CD4-positive, alpha-beta T cell treated with Interleukin-17A for 1 hour (primary cell): Measurements from ENCODE around the gene FLNB.

Experiments used
- DNase-seq: peaks from one replicate; pipeline ENCODE4 v3.0.0-alpha.2; 2020

Gene FLNB

DNA sequence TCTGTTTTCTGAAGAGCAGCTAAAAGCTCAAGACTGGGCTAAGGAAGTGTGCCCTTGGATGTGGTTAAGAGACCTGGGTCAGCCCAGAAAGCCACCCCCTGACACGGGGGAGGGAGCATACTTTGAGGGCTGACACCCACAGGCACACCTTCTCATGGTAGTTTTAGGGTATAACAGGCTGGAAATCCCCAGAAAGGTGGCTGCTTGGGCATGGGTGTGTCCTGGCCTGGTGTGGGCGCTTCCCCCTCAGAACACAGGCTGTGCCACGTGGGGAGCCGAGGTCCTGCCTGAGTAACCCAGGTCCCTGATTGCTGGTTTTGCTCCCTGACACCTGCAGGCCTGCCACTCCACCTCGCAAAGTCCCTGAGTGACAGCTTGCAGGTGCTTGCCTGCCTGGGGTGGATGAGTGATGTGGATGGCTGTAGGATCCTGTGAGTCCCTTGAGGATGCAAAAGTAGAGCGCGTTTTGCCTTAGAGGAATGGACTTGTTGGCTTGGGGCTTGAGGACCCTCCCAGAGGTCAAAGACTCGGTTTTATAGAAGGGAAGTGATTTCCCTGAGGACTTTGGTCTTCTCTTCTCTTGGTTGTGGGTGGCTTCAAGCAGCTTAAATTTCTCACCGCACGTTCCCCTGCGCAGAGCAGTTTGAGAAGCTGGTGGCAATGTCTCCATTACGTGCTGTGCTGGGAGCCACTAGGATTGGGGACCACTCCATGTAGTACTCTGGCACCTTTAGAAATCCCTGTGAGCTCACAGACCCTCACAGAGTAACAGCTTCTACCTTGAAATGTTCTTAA lies 108.1 kb downstream of the FLNB start:
- peak; percentile 79 for DNase-seq

DNA sequence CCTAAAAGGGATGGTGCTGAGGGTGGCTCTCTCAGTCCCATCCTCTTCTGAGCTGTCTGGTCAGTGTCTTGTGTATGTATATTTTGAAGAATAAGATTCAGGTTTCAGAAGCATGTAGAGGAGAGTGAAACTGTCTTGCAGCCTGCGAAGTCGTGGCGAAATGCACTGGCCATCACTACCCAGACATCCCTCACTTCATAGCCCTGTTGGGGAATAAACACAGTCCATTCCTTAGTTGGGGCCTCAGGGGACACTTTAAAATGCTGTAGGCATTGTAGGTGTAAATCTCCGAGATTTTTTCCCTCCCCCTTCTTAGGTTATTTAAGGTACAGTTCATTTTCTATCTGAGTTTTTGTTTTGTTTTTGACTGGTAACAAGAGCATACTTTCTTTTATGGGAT lies 108.8 kb downstream of the FLNB start:
- no peak for DNase-seq

DNA sequence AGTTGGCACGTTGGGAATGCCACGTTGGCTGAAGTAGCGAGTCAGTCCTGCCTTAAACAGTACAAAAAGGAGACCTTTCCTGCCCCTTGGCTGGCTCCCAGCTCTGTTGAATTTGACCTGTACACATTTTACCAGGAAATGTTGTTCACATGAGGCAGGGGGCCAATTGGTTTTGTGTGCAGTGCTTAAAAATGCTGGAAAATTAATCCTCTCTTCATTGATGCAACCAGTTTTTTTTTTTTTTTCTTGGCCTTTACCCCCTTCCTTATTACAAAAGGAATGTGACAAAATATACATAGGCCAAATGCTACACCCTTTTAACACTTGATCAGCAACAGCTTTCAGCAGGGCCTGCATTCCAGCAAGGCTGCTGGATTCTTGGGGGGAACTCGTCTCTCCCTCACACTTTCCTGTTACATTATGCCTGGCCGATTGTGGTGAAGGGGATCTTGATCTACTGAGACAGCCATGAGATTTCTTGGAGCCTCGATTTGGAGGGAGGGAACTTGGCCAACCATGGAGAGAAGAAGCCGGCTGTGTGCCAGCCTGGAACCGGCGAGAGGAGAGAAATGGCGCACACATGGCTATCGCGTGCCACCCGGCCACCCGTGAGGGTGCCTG lies 109.4 kb downstream of the FLNB start:
- DNase-seq: no peak

DNA sequence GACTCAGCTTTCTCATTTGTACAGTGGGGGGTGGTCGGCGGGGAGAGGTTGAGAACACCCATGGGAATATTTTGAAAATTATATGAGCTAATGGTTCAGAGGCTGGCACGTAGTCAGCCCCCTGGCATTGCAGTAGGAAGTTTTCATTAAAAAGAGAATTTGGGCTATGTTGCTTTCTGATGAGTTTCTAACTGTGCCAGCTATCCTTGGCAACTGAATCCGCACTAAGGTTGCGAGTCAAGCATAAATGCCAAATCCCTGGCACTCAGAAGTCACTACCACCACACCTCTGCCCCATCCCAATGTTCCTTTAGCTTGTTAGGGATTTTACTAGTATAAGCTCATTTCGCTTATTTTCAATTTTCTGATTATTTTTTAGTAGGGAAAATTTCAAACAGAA lies 111.0 kb downstream of the FLNB start:
- DNase-seq: no peak

DNA sequence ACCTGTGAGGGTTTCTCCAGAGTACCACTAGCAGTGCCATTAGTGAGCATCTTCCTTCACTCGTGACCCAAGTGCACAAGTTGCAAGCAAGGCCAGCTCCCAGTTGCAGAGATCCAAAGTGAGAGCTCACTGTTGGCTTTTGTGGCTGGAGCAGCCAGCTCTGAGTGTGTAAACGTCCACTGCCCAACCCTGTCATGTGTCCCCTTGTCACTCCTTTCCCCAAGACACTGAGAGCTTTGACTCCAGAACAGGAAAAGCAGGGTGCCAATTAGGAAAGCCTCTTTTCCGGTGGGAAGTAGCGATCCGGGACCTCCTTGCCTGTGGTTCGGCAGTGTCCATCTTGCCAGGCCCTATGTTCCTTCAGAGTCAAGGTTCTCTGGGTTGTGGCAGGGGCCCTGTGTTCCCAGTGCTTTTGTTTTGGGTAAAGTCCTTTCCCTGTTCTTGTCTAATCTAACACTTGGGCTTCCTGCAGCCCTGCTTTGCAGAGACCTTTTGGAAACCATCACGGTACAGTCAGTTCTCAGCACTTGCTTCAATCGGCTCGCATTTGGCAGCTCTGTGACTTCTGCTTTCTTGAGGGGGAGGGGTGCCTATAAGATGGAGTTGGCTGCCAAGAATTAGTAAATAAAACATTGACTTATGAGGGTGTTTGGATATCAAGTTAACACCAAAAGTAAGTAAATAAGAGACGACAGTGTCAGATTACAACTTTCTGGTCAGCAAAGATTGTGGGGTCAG lies 112.0 kb downstream of the FLNB start:
- no peak for DNase-seq

DNA sequence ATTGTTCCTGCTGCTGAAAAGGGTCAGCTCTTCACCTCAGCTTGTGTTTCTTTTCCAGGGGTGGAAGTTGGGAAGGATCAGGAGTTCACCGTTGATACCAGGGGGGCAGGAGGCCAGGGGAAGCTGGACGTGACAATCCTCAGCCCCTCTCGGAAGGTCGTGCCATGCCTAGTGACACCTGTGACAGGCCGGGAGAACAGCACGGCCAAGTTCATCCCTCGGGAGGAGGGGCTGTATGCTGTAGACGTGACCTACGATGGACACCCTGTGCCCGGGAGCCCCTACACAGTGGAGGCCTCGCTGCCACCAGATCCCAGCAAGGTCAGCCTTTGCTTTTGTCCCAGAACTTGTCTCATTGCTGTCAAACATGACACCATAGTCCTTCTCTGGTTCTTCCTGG lies 113.0 kb downstream of the FLNB start:
- DNase-seq: no peak

DNA sequence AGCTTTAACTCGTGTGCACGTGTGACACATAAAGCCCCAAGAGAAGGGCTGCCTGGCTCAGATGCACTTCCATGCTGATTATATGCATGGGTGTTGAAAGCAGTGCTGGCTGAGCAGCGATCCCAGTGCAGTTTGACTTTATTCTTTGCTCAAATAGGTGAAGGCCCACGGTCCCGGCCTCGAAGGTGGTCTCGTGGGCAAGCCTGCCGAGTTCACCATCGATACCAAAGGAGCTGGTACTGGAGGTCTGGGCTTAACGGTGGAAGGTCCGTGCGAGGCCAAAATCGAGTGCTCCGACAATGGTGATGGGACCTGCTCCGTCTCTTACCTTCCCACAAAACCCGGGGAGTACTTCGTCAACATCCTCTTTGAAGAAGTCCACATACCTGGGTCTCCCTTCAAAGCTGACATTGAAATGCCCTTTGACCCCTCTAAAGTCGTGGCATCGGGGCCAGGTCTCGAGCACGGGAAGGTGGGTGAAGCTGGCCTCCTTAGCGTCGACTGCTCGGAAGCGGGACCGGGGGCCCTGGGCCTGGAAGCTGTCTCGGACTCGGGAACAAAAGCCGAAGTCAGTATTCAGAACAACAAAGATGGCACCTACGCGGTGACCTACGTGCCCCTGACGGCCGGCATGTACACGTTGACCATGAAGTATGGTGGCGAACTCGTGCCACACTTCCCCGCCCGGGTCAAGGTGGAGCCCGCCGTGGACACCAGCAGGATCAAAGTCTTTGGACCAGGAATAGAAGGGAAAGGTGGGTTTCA lies 114.9 kb downstream of the FLNB start:
- DNase-seq: no peak

DNA sequence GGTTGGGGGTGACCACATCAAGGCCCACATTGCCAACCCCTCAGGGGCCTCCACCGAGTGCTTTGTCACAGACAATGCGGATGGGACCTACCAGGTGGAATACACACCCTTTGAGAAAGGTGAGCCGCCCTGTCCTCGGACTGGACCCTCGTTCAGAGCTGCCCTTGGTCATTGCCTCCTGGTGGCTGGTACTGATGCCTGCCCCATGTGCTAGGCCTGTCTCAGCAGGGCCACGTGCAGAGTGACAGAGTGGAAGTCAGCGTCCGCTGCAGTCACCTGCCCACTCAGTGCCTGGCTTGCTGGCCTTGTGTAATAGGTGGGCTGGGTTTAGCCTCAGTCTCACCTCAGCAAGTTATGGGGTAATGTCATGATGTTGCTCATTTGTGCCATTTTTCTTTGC lies 116.2 kb downstream of the FLNB start:
- no peak for DNase-seq

DNA sequence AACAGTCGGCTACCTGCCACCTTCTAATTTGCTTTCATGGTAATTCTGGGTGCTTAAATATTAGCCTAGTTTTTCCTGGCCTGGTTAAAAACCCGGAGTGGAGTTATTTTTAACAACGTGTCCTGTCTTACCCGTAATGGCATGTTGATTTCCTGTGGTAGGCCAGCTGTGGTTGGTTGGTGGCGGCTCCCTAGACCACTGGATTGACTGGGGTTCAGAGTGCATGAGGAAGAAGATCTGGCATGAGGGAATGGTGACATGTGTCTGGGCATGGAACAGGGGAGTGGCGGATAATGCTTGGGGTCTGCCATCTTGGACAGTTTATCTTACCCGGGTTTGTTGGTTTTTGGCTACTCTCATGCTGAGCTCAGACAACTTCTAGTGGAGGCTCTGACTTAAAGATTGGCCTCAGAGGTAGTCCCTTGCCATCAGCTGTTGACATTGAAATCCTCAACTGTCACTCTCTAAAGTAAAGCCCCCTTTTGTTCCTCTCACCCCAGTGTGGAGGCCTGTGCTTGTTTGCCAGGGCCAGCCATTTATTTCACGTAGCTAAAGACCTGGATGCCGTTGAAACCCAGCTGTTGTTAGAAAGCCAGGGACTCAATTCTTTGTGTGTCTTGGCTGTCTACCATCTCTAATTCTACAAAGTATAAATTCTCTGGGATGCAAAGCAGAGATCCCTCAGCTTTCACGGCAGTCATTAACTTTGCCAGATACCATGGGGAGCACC lies 121.0 kb downstream of the FLNB start:
- no peak for DNase-seq

DNA sequence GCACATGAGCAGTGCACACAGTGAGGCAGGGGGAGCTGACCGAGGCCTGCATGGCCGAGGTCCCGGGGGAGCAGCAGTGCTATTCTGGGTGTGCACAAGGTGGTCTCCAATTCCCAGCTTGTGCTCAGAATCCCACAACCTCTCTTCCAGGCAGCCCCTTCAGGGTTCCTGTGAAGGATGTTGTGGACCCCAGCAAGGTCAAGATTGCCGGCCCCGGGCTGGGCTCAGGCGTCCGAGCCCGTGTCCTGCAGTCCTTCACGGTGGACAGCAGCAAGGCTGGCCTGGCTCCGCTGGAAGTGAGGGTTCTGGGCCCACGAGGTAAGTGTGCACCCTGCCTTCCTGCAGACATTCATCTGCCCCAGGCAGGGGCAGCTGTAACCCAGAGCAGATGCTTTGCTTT lies 122.4 kb downstream of the FLNB start:
- no peak for DNase-seq

DNA sequence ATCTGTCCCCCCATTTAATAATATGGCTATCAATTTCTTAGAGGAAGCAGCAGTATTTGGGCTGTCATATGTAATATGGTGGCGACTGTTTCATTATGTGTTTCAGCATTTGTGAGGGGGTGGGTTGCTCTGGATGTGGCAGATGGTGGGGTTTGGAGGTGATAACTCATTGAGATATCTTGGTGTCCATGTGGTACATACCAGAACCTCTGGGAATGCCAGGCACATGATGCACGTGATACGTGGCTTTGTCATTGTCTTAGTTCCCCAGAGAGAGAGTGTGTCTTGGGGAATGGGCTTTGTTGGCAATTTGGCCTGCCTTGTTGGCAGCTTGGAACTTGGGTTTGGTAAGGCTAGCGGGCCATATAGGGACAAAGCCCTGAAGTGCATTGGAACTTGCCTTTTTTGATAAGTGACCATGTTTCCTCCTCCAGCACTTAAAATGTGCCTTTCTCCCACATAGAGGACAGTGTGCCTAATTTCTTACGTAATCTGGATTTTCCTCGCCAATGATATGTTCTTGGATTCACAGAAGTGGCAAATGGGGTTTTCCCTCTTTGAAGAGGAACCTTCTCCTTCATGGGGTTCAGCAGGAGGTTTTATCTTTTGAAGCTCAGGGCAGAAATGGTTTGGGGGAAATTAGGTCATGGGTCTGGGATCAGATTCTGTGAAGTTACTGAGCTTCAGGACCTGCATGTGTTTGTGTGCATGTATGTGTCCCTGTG lies 123.0 kb downstream of the FLNB start:
- no peak for DNase-seq

DNA sequence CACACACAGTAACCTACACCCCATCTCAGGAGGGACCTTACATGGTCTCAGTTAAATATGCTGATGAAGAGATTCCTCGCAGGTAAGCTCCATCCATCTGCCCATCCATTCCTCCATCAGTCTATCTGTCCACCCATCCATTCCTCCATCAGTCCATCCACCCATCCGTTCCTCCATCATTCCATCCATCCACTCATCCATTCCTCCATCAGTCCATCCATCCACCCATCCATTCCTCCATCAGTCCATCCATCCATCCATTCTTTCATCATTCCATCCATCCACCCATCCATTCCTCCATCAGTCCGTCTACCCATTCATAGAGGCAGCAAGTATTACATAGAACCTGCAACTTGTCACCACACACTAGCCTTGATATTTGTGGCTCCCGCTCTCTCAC lies 124.6 kb downstream of the FLNB start:
- DNase-seq: no peak

DNA sequence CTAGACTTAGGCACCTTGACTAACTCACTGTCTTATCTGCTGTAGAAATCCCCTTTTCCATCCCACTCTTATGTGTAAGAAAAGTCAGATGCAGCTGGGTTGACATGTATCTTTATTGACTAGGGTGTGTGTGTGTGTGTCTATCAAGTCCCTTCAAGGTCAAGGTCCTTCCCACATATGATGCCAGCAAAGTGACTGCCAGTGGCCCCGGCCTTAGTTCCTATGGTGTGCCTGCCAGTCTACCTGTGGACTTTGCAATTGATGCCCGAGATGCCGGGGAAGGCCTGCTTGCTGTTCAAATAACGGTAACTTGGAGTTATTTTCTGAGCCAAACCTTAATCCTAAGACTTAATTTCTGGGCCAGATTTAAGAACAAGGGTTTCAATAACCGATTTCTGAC lies 126.2 kb downstream of the FLNB start:
- no peak for DNase-seq

DNA sequence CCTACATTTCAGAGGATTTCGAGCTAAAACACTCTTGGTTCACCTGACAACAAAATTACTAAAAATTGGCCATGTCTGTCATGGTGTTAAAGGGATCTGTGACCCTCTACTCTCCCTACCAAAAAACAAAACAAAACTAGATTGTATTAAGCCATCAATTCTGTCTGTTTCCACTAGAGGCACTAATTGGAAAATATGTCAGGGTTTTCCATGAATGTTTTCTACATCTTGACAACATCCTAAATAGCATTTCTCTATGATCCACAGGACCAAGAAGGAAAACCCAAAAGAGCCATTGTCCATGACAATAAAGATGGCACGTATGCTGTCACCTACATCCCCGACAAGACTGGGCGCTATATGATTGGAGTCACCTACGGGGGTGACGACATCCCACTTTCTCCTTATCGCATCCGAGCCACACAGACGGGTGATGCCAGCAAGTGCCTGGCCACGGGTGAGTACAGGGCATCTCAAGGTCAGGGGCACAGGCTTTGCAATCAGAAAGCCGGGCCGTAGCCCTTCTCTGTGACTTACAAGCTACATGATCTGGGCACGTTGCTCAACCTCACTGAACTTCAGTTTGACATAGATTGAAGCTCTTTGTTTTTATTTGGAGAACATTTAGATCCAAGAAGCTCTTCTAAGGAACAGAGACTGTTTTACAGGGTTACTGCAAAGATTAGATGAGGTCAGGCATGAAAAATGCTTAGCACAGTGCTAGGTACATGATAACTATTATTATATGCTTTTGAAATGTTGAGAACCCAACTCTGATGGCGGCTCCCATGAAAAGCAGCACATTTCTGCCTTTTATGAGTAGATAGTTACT lies 127.7 kb downstream of the FLNB start:
- no peak for DNase-seq

DNA sequence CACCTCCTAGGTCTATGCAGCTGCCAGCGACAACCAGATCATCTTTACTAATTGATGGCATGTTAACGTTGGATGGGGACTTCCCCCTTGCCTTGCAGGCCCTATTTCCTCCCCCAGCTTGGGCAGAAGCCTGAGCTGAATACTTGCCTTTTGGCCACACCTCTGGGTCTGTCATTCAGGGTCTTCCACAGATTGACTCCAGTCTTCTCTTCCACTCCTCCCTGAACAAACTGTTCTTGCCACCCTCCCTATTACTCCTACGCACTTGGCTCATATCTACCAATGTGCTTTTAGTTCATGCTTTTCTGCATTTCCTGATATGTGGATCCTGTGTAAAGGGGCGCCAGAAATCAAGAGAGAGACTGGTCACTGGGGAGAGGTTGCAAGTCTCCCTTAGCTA lies 129.1 kb downstream of the FLNB start:
- no peak for DNase-seq

DNA sequence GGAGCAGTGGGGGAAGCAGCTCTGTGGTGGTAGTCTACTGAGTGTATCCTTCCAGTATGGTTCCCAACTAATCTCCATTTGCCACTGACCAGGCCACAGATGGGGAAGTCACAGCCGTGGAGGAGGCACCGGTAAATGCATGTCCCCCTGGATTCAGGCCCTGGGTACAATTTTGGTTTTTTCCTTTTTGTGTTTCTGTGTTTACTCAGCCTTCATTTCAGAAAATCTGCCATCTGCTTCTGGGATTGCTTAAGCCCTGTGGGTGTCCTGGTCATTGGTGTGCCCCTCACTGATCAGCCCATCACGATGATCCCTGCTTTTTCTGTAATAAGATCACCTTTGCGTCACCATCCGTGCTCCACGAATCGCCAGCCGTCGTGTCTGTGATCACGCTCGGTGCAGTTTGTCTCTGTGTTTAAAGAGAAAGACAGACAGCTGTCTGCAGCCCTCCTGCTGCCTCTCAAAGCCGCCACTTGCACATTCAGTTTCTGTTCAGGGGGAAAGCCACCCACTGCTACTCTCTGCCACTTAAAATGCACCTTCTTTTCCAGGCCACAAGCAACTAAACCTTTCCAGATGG lies 133.6 kb downstream of the FLNB start:
- DNase-seq: no peak

DNA sequence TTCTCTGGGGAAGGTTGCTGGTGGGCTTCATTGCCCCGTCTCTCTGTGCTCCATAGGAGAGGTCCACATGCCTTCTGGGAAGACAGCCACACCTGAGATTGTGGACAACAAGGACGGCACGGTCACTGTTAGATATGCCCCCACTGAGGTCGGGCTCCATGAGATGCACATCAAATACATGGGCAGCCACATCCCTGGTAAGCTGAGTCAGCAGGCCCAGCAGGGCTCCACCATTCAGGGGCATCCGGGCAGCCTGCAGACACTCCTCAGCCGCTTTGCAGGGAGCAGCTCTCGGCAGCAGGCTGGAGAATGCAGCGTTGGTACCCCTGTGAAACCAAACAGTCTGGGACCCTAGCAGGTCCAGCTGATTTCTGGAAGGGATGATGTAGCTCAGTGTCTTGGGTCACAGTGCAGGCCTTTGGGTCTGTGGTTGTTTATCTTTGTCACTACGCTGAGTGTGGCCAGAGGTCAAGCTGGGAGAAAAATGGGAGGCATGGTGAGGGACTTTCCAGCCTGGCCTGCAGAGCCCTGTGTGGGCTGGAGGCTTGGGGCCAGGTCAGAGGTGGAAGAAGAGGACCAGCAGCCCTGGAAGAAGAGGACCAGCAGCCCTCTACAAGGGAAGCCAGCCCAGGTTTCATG lies 135.3 kb downstream of the FLNB start:
- DNase-seq: no peak

DNA sequence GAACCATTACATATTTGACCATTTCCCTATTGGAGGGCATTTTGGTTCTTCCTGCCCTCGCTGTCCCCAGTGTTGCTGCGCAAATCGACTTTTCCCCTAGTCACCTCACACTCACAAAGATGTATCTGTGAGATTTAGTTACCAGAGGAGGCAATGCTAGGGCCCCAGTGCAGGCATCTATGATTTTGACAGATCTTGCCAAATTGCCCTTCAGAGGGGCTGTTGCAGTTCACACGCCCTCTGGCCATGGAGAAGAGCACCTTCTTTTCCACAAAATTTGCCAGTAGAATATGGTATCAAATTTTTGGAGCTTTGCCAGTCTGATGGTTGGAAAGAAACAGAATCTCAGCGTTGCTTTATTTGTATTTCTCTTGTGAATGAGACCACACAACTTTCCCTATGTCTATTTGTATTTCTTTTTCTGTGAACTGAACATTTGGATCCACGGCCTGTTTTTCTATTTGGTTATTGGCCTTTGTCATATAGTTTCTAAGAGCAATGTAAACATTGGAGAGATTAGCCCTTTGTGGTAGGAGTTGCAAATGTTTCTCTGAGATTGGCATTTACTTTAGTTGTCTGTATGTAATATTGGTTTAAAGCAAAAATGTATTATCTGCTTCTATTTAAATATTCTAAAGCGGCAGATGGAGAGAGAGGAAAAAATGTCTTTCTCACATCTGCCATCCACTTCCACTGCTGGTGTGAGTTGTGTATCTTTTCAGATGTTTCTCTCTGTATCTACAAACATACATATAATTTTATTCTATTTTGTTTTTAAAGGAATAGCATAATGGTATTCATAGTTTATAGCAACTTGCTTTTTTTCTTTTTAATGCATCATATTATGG lies 136.5 kb downstream of the FLNB start:
- no peak for DNase-seq

DNA sequence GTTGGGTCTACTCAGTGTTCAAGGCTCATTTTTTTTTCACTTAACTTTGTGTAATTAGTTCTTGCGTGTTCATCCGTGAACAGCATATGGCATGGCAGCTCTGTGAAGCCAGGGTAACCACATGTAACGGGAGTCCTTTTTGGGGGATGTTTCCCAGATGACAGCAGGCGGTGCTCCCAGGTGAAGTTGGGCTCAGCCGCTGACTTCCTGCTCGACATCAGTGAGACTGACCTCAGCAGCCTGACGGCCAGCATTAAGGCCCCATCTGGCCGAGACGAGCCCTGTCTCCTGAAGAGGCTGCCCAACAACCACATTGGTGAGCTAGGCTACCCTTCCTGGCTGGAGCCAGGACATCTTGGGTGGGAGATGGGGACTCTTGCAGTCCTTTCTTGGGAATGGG lies 139.8 kb downstream of the FLNB start:
- DNase-seq: no peak
